Measurements from ENCODE around the gene SNX10.
A peak's percentile ranks its signal among the peaks of the same experiment; 100 is the strongest.

SNX10 gene

GRCh38 chr7:26337232-26337865 is 45.7 kb downstream of the SNX10 start:
- DNase-seq (ENCODE audit: low spot score) = no peak

DNA sequence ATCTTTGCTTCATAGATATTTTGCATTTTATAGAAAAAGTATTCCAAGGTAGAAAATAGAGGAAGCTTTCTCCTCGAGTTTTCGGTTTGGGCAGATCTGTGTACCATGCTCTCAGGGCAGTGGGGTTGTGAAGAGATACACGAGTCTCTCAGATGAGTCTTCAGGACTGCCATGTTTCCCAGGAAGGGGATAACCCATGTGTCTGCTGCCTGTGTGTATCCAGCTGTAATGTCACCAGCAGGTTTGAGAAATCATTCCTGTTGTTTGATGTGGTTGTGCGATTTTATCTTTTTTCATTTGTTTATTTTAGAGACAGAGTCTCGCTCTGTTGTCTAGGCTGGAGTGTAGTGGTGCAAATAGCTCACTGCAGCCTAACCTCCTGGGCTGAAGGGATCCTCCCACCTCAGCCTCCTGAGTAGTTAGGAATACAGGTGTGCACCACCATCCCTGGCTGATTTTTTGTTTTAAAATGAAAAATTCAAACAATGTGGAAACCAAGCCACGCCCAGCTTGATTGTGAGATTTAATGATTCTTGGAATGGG is 48.9 kb downstream of the SNX10 start:
- no peak for DNase-seq (ENCODE audit: low spot score)

- DNase-seq (ENCODE audit: low spot score) = no peak
Measured at GRCh38 chr7:26343320-26343832, 51.7 kb downstream of the SNX10 start.

DNA sequence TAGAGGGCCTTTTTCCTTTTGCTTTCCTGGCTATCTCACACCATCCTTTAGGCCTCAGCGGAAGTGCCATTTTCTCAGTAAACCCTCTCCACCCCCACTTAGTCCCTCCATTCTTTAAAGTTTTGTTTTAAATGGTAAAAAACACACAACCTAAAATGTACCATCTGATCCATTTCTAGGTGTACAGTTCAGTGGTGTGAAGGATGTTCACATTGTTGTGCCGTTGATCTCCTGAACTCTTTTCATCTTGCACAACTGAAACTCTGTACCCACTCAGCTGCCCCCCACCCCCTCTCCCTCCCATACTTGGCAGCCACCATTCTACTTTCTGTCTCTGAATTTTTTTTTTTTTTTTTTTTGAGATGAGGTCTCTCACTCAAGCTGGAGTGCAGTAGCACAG is 52.2 kb downstream of the SNX10 start:
- no peak for DNase-seq (ENCODE audit: low spot score)

- DNase-seq (ENCODE audit: low spot score) = no peak
Measured at GRCh38 chr7:26345202-26345601, 53.5 kb downstream of the SNX10 start.

GRCh38 chr7:26345837-26346236 is 54.2 kb downstream of the SNX10 start:
- no peak for DNase-seq (ENCODE audit: low spot score)

GRCh38 chr7:26346611-26347203 is 55.0 kb downstream of the SNX10 start:
- peak; percentile 70 for DNase-seq (ENCODE audit: low spot score)

DNA sequence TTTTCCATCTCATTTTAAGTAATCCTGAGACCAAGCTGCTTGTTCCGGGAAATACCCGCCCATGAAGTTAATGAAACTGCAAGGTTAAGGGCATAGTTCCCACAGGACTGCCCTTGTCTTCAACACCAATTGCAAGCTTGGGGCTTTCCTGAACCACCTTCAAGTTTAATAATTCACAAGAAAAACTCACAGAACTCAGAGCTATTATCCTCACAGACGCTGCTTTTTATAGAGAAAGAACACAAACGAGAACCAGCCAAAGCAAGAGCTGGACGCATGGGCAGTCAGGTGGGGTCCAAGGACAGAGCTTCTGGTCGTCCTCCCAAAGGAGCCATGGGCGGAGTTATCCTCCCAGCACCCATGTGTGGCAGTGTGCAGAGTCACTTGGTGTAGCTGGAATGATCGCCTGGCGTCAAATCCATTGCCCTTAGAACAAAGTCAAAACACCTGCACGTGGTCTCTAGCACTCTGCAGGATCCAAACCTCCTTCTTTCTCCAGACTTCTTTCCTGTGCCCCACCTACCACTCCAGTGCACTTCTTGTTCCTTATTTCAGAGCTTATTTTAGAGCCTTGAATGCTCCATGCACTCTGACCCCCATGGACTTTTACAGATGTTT is 56.7 kb downstream of the SNX10 start:
- DNase-seq (ENCODE audit: low spot score) = no peak

DNA sequence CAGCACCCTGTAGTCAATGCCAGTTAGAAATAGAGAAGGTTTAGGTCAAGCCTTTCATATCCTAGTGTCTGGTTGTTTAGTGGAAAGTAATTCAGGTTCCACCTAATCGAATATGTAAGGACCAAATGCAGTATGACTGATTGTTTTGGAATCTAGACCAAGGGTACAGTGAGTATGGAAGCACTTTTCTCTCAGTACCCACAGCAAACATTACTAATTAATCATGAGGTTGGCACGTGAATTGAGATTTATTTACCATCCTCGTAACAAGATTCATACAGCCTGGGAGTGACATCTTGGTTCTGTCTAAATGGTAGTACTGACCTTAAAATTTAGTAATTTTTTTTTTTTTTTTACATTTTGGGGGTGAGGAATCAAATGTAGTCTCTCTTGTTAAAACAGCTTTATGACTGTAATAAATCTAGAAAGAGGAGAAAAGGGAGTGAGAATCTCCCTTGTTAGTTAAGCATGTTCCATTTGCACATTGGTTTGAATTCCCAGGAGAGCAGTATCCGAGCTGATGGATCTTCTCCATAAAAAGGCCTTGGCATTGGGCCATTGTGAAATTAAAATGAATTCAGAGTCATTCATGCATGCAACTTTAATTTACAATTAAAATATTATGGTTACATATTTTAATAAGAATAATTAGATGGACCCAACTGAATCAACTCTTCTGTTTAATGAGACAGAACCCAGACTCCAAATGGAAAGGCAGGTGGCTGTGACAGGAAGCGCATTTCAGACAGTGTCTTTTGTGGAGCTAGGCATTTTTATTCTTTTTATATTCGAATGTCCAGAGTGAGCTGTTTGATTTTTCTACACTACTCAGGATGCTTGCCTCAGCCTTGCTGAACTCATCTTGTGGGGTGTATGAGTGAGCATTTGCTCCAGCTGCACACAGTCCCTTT is 57.6 kb downstream of the SNX10 start:
- no peak for DNase-seq (ENCODE audit: low spot score)

- no peak for DNase-seq (ENCODE audit: low spot score)
Measured at GRCh38 chr7:26351171-26351570, 59.5 kb downstream of the SNX10 start.

GRCh38 chr7:26356229-26356628 is 64.6 kb downstream of the SNX10 start:
- no peak for DNase-seq (ENCODE audit: low spot score)

GRCh38 chr7:26356929-26357798 is 65.5 kb downstream of the SNX10 start:
- DNase-seq (ENCODE audit: low spot score) = no peak

DNA sequence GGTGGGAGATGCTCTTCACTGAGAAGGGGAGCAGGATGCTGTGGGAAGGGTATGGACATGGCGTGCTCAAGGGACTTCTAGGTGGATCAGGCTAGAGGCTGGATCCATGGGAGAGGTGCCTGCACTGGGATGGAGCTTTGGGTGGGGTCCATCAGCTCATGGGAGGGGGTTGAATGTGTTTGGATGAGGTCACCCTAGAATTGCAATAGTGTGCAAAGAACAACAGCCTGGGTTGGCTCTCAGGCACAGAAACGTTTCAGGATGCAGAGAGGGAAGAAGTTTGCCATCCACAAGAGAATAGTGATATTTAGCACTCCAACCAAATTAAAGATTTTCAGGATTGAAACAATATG is 66.1 kb downstream of the SNX10 start:
- DNase-seq (ENCODE audit: low spot score) = no peak

DNA sequence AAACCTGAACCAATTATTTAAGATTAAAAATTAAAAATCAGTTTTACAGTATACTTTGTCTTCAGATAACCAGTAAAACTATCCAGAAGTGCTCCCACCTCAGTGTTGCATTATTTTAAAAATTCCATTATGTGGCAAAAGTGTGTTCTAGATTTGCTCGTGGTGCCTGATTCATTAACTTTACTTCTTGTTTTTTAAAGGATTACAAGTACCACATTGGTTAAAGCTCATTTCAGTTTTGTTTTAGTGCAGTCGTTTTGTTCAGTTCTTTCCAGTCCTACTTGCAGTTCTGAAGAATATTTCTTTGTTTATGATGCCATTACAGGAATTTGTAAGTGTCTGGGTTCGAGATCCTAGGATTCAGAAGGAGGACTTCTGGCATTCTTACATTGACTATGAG is 69.0 kb downstream of the SNX10 start:
- no peak for DNase-seq (ENCODE audit: low spot score)

- no peak for DNase-seq (ENCODE audit: low spot score)
Measured at GRCh38 chr7:26361637-26362036, 70.0 kb downstream of the SNX10 start.

GRCh38 chr7:26363465-26363864 is 71.8 kb downstream of the SNX10 start:
- DNase-seq (ENCODE audit: low spot score) = no peak

DNA sequence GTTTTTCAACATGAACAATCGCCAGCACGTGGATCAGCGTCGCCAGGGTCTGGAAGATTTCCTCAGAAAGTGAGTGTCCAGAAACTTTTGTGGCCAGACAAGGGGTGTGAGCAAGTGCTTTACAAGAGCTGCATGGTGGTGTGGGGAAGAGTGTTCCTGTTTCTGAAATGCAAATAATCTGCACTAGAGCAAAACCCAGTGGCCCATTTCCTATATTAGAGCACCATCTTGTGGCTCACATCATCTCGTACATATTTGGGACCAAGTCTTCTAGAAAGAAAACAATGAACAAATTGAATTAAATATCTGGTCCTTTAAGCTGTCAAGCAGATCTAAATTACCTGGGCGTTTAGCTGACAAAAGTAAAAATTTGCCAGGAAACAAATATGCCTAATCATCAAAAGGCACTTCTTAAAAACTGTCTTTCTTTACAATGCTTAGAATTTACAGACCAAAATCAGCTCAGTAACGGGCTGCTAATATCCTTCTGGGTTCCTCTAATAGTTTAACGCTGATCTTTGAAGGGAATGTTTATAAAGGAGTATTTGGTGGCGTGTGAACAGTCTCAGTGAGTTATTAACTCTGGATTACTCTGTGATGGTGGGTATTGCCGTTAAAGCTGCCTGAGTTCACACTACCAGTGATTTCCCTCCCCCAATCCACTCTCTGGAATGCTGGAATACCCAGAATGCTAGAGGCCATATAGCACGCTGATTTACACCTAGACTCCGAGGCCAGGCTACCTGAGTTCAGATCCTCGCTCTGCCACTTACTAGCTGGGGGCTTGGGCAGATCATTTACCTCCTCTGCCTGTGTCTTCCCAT is 73.6 kb downstream of the SNX10 start:
- DNase-seq (ENCODE audit: low spot score) = peak; percentile 90

- no peak for DNase-seq (ENCODE audit: low spot score)
Measured at GRCh38 chr7:26365901-26366275, 74.2 kb downstream of the SNX10 start.

GRCh38 chr7:26367219-26367711 is 75.6 kb downstream of the SNX10 start:
- DNase-seq (ENCODE audit: low spot score) = no peak

- DNase-seq (ENCODE audit: low spot score) = no peak
Measured at GRCh38 chr7:26368542-26368941, 76.9 kb downstream of the SNX10 start.

Measured in Ammon's horn (tissue), 1 donor.